ENCODE measurements around the gene TAS2R40. TPM values are rescaled to one million over a fixed set of nuclear protein-coding genes. Genes with fewer than 3 reads are reported as not detected.
"Not testable (repeated sequence)": the region's sequence is repeated elsewhere in the genome, so short reads cannot be mapped to it uniquely, and the experiment has no call there.

The TAS2R40 gene
- total RNA-seq, 4 donors from 2014 or later, result not detected

GRCh38 chr7:143203386-143203785 lies 18.5 kb upstream of the TAS2R40 start:
- WGBS, 2 donors, result 82 to 91% methylated on average over 3 of the region's 3 CpGs
- no peak for TF ChIP-seq CTCF (IDR thresholded peaks at IDR 0.05)
- no peak for TF ChIP-seq POLR2A (IDR thresholded peaks at IDR 0.05)
- no peak overlapping the region for H3K4me3 ChIP-seq (ENCODE audit: low read depth, poor library complexity, severe bottlenecking)
- DNase-seq (ENCODE audit: low spot score in 2 of 2), result no peak
- intact Hi-C loops (cut with DNase I; ENCODE audit: low total_unique reads), result no loop called here

DNA sequence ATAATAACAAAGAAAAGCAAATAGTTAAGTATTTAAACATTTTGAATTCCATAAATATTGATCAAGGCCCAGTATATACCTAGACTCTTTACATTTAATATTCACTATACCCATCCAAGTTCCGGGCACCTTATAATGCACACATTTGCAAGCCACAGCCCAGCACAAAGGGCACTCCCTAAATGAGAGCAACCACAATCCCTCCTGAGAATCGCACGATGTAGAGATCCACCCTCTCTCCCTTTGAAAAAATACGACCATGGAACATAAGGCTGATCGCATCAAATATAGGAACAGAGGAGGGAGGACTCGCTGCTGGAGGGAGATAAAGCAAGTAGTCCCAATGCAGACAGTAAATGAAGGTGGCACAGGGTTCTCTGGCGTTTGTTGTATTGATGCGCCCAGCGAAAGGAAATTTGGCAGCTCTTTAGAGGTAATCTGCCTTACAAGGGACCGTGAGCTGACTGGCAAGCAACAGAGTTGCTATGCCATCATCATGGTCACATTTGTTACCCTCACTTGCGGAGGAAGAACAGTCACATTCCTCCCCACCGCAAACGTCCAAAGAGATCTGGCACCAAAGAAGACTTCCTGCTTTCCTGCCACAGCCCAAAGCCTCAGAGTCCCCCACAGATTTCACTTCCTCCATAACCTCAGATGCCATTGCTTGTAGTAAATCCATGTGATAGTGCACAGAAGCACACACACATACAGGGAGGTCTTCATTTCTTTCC lies 16.1 kb upstream of the TAS2R40 start:
- TF ChIP-seq POLR2A (IDR thresholded peaks at IDR 0.05) (no peak), CTCF (IDR thresholded peaks at IDR 0.05) (no peak)
- intact Hi-C loops (cut with DNase I; ENCODE audit: low total_unique reads), result no loop called here
- 63 to 66% methylated on average over 13 of the region's 13 CpGs for WGBS, 2 donors
- no peak overlapping the region for H3K4me3 ChIP-seq (ENCODE audit: low read depth, poor library complexity, severe bottlenecking)
- peak in 1 of 2 donors; percentile 48 for DNase-seq (ENCODE audit: low spot score in 2 of 2)

DNA sequence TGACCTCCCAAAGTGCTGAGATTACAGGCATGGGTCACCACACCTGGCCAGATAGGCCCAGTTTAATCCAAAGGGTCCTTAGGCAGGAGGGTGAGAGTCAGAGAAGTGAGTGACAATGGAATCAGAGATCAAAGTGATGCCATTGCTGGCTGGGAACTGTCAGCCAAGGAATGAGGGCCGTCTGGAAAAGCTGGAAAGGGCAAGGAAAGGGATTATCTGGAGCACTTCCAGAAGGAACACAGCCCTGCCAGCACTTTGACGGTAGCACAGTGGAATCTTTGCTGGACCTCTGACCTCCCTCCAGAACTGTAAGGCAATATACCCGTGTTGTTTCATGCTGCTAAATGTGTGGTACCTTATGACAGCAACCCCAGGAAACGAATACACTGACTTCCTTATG lies 11.3 kb upstream of the TAS2R40 start:
- no peak for DNase-seq (ENCODE audit: low spot score in 2 of 2)
- H3K4me3 ChIP-seq (ENCODE audit: low read depth, poor library complexity, severe bottlenecking), result no peak overlapping the region
- 32% methylated on average over 4 of the region's 4 CpGs for WGBS, 2 donors
- no peak for TF ChIP-seq POLR2A (IDR thresholded peaks at IDR 0.05)
- intact Hi-C loops (cut with DNase I; ENCODE audit: low total_unique reads), result loop anchor here (5.0 kb wide), 1 partner anchor 203 kb away; no protein-coding TSS in a partner anchor

DNA sequence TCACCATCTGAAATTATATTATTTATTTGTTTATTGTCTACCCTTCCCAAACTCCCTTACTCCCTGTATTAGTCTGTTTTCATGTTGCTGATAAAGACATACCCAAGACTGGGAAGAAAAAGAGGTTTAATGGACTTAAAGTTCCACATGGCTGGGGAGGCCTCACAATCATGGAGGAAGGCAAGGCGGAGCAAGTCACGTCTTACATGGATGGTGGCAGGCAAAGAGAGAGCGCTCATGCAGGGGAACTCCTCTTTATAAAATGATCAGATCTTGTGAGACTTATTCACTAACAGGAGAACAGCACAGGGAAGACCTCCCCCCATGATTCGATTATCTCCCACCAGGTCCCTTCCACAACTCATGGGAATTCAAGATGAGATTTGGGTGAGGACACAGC lies 8.4 kb upstream of the TAS2R40 start:
- 94 to 98% methylated on average over 4 of the region's 4 CpGs for WGBS, 2 donors
- intact Hi-C loops (cut with DNase I; ENCODE audit: low total_unique reads), result loop anchor here (5.0 kb wide), 1 partner anchor 206 kb away; no protein-coding TSS in a partner anchor
- not testable (repeated sequence) for H3K4me3 ChIP-seq (ENCODE audit: low read depth, poor library complexity, severe bottlenecking); DNase-seq (ENCODE audit: low spot score in 2 of 2)

DNA sequence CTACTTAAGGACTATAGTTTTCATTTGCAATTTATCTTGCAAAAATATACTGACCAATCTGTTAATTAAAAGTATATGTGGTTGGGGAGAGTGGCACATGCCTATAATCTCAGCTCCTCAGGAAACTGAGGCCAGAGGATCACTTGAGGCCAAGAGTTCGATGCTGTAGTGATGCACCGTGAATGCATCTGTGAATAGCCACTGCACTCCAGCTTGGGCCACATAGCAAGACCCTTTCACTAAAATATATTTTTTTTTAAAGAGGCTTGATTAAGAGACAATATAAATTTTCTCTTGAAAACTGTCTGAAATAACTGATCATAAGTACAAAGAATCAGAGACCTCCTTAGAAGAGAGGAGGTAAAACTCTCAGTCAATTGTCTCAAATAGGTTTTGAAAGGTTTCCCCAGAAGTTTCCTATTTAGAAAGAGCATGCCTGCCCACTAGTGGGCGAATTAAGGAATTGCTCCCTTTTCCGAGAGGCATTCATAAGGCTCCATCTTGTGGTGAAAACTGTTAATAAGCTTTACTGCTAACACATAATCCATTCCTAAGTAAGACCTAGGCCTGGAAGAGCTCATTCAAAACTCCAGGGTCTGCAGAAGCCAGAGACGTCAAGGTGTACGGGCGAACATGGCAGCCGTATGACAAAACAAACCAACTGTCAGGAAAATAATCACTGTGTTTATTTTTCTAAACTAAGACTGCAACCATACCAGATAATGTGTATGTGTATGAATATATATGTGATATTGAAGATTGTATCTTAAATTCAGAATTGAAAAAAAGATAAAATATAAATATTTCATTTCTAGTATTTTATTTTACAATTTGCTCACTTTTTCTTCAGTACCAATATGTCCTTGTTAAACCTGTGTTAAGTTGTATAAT lies 6.8 kb upstream of the TAS2R40 start:
- peak in 1 of 2 donors; percentile 55 for DNase-seq (ENCODE audit: low spot score in 2 of 2)
- WGBS, 2 donors, result 18 to 19% methylated on average over 8 of the region's 8 CpGs

GRCh38 chr7:143216151-143216550 lies 5.7 kb upstream of the TAS2R40 start:
- no peak for TF ChIP-seq CTCF (IDR thresholded peaks at IDR 0.05)
- TF ChIP-seq POLR2A (IDR thresholded peaks at IDR 0.05), result no peak
- intact Hi-C loops (cut with DNase I; ENCODE audit: low total_unique reads), result no loop called here
- DNase-seq (ENCODE audit: low spot score in 2 of 2), result no peak
- no peak overlapping the region for H3K4me3 ChIP-seq (ENCODE audit: low read depth, poor library complexity, severe bottlenecking)
- 81 to 86% methylated on average over 6 of the region's 6 CpGs for WGBS, 2 donors

More for the DNA sequence above, 6.8 kb upstream of the TAS2R40 start:
- no peak overlapping the region for H3K4me3 ChIP-seq (ENCODE audit: low read depth, poor library complexity, severe bottlenecking)
- TF ChIP-seq CTCF (IDR thresholded peaks at IDR 0.05) (peak in 2 of 3 donors; percentile 65 to 97), POLR2A (IDR thresholded peaks at IDR 0.05) (no peak)
- intact Hi-C loops (cut with DNase I; ENCODE audit: low total_unique reads), result loop anchor here (5.0 kb wide), 1 partner anchor 208 kb away; no protein-coding TSS in a partner anchor
